ENCODE results near the gene NPHP1. TPM values are rescaled to one million over a fixed set of nuclear protein-coding genes. Genes with fewer than 3 reads are reported as not detected.

Gene NPHP1
- total RNA-seq, 4 donors from 2014 or later, result 0.55 to 0.95 (median 0.60) TPM; not detected in 1

GRCh38 chr2:110153416-110153815 is 51.4 kb downstream of the NPHP1 start:
- no peaks in the 10 kb centered on the region for H3K9me3 ChIP-seq
- 95% methylated on average over 2 of the region's 2 CpGs; no CpG with 5 or more reads in 1 of the 2 donors for WGBS, 2 donors (ENCODE audit: low coverage in 1 of 2)
- peaks cover 0 to 6% (median 0%) of the 10 kb centered on the region in 4 donors for H3K4me1 ChIP-seq
- H3K36me3 ChIP-seq, result no peaks in the 10 kb centered on the region
- H3K4me3 ChIP-seq, result no peak overlapping the region
- DNase-seq, result no peak
- no peaks in the 10 kb centered on the region for H3K27me3 ChIP-seq
- intact Hi-C loops (cut with DNase I; ENCODE audit: low total_unique reads) (no loop called here), in situ Hi-C loops (cut with MboI; ENCODE audit: low pct_ligation_motif_present in 1 of 4, low pct_unique_long_range_greater_than_20kb in 1 of 4, low sequenced_read_pairs in 3 of 4) (no loop called here)
- TF ChIP-seq EP300 (IDR thresholded peaks at IDR 0.05; ENCODE audit: low read depth) (no peak), POLR2A (IDR thresholded peaks at IDR 0.05) (no peak), CTCF (IDR thresholded peaks at IDR 0.05) (no peak), POLR2AphosphoS5 (IDR thresholded peaks at IDR 0.05) (no peak)
- H3K27ac ChIP-seq, result no peak overlapping the region

- intact Hi-C loops (cut with DNase I; ENCODE audit: low total_unique reads), result no loop called here
- H3K9me3 ChIP-seq, result no peaks in the 10 kb centered on the region
- H3K27me3 ChIP-seq, result no peaks in the 10 kb centered on the region
- TF ChIP-seq EP300 (IDR thresholded peaks at IDR 0.05; ENCODE audit: low read depth) (no peak), POLR2AphosphoS5 (IDR thresholded peaks at IDR 0.05) (no peak), CTCF (IDR thresholded peaks at IDR 0.05) (no peak), POLR2A (IDR thresholded peaks at IDR 0.05) (no peak)
- no peak for DNase-seq
- no peaks in the 10 kb centered on the region for H3K36me3 ChIP-seq
- 63 to 70% methylated on average over 3 of the region's 3 CpGs for WGBS, 2 donors (ENCODE audit: low coverage in 1 of 2)
- H3K27ac ChIP-seq, result no peak overlapping the region
- in situ Hi-C loops (cut with MboI; ENCODE audit: low pct_ligation_motif_present in 1 of 4, low pct_unique_long_range_greater_than_20kb in 1 of 4, low sequenced_read_pairs in 3 of 4), result no loop called here
- no peak overlapping the region for H3K4me3 ChIP-seq
- peaks cover 0 to 6% (median 0%) of the 10 kb centered on the region in 4 donors for H3K4me1 ChIP-seq
These were observed 51.9 kb downstream of the NPHP1 start for GRCh38 chr2:110152943-110153342.

- no peaks in the 10 kb centered on the region for H3K27me3 ChIP-seq
- DNase-seq, result no peak
- H3K4me3 ChIP-seq, result no peak overlapping the region
- in situ Hi-C loops (cut with MboI; ENCODE audit: low pct_ligation_motif_present in 1 of 4, low pct_unique_long_range_greater_than_20kb in 1 of 4, low sequenced_read_pairs in 3 of 4), result no loop called here
- no peaks in the 10 kb centered on the region for H3K36me3 ChIP-seq
- 77 to 88% methylated on average over 1 to 6 of the region's 6 CpGs for WGBS, 2 donors (ENCODE audit: low coverage in 1 of 2)
- H3K27ac ChIP-seq, result no peak overlapping the region
- TF ChIP-seq POLR2A (IDR thresholded peaks at IDR 0.05), result no peak
- TF ChIP-seq POLR2AphosphoS5 (IDR thresholded peaks at IDR 0.05), result no peak
- TF ChIP-seq CTCF (IDR thresholded peaks at IDR 0.05), result no peak
- no peak for TF ChIP-seq EP300 (IDR thresholded peaks at IDR 0.05; ENCODE audit: low read depth)
- intact Hi-C loops (cut with DNase I; ENCODE audit: low total_unique reads), result no loop called here
- no peaks in the 10 kb centered on the region for H3K4me1 ChIP-seq
- no peaks in the 10 kb centered on the region for H3K9me3 ChIP-seq
These were observed 55.2 kb downstream of the NPHP1 start for GRCh38 chr2:110149330-110150220.

- Histone ChIP-seq H3K9me3 (no peaks in the 10 kb centered on the region), H3K27me3 (no peaks in the 10 kb centered on the region), H3K4me3 (no peak overlapping the region), H3K27ac (no peak overlapping the region), H3K4me1 (no peaks in the 10 kb centered on the region), H3K36me3 (no peaks in the 10 kb centered on the region)
- TF ChIP-seq POLR2AphosphoS5 (IDR thresholded peaks at IDR 0.05) (no peak), CTCF (IDR thresholded peaks at IDR 0.05) (no peak), POLR2A (IDR thresholded peaks at IDR 0.05) (no peak), EP300 (IDR thresholded peaks at IDR 0.05; ENCODE audit: low read depth) (no peak)
- no peak for DNase-seq
- 76 to 91% methylated on average over 2 of the region's 2 CpGs for WGBS, 2 donors (ENCODE audit: low coverage in 1 of 2)
- intact Hi-C loops (cut with DNase I; ENCODE audit: low total_unique reads) (no loop called here), in situ Hi-C loops (cut with MboI; ENCODE audit: low pct_ligation_motif_present in 1 of 4, low pct_unique_long_range_greater_than_20kb in 1 of 4, low sequenced_read_pairs in 3 of 4) (no loop called here)
These were observed 57.9 kb downstream of the NPHP1 start for GRCh38 chr2:110146945-110147332.

Measured in transverse colon (tissue), 4 donors.